GM12875 (cell line): Measurements from ENCODE around the gene USP35.

Experiments
- H3K4me3 ChIP-seq: one replicate; pipeline ENCODE4 v1.5.1; 2011; ENCODE audit warnings: low read depth, low read length, control low read depth
- CTCF ChIP-seq: IDR thresholded peaks from 2 replicates; pipeline ENCODE4 v1.5.1; 2011; ENCODE audit warnings: low read depth, mild to moderate bottlenecking, control low read depth, inconsistent platforms, low read length, moderate library complexity, borderline replicate concordance; ENCODE audit not compliant: insufficient read depth

The USP35 gene

GRCh38 chr11:78181185-78181584 lies 7.5 kb upstream of the USP35 start:
- no peak overlapping the region for H3K4me3 ChIP-seq
- no peak for TF ChIP-seq CTCF

GRCh38 chr11:78187366-78188285 lies 1.1 kb upstream of the USP35 start:
- no peak for TF ChIP-seq CTCF

GRCh38 chr11:78189174-78189724 lies 530 bp downstream of the USP35 start:
- no peak for TF ChIP-seq CTCF

More at GRCh38 chr11:78187366-78188285, 1.1 kb upstream of the USP35 start:
- H3K4me3 ChIP-seq = peak overlapping the region; percentile 88

GRCh38 chr11:78189851-78190250 lies 1.1 kb downstream of the USP35 start:
- no peak overlapping the region for H3K4me3 ChIP-seq

More at GRCh38 chr11:78189174-78189724, 530 bp downstream of the USP35 start:
- H3K4me3 ChIP-seq = peak overlapping the region; percentile 88

GRCh38 chr11:78190374-78190773 lies 1.7 kb downstream of the USP35 start:
- no peak overlapping the region for H3K4me3 ChIP-seq
- no peak for TF ChIP-seq CTCF

More at GRCh38 chr11:78189851-78190250, 1.1 kb downstream of the USP35 start:
- TF ChIP-seq CTCF = no peak

- H3K4me3 ChIP-seq = no peak overlapping the region
- no peak for TF ChIP-seq CTCF
Observed at GRCh38 chr11:78190871-78191538, 2.3 kb downstream of the USP35 start.
